Limb (tissue), 2 donors: ENCODE results near the gene ALDH1A2.
A peak's percentile ranks its signal among the peaks of the same experiment; 100 is the strongest.

Experiments
- DNase-seq, 2 donors: peaks; one replicate each; pipeline ENCODE4 v3.0.0-alpha.2; 2016; ENCODE audit errors: extremely low spot score in 2 of 2

Gene ALDH1A2

GRCh38 chr15:57945616-57946015, 119.9 kb downstream of the ALDH1A2 start:
- no peak for DNase-seq

GRCh38 chr15:57943754-57944420, 121.6 kb downstream of the ALDH1A2 start:
- DNase-seq = no peak

GRCh38 chr15:57943171-57943570, 122.3 kb downstream of the ALDH1A2 start:
- DNase-seq = no peak

- no peak for DNase-seq
These were observed 123.7 kb downstream of the ALDH1A2 start for GRCh38 chr15:57941816-57942215.

GRCh38 chr15:57932348-57932747, 133.2 kb downstream of the ALDH1A2 start:
- no peak for DNase-seq

- DNase-seq = no peak
These were observed 133.9 kb downstream of the ALDH1A2 start for GRCh38 chr15:57931570-57931969.

GRCh38 chr15:57927091-57927631, 138.3 kb downstream of the ALDH1A2 start:
- DNase-seq = no peak

GRCh38 chr15:57925650-57926049, 139.9 kb downstream of the ALDH1A2 start:
- no peak for DNase-seq

GRCh38 chr15:57924598-57924997, 140.9 kb downstream of the ALDH1A2 start:
- DNase-seq = no peak

- DNase-seq = no peak
These were observed 141.8 kb downstream of the ALDH1A2 start for GRCh38 chr15:57923750-57924149.

GRCh38 chr15:57923306-57923705, 142.2 kb downstream of the ALDH1A2 start:
- DNase-seq = peak in 1 of 2 donors; percentile 60

GRCh38 chr15:57922776-57923175, 142.7 kb downstream of the ALDH1A2 start:
- DNase-seq = no peak

GRCh38 chr15:57921371-57921770, 144.1 kb downstream of the ALDH1A2 start:
- DNase-seq = no peak

- no peak for DNase-seq
These were observed 144.6 kb downstream of the ALDH1A2 start for GRCh38 chr15:57920911-57921310.

GRCh38 chr15:57919754-57920153, 145.8 kb downstream of the ALDH1A2 start:
- no peak for DNase-seq

- DNase-seq = no peak
These were observed 147.5 kb downstream of the ALDH1A2 start for GRCh38 chr15:57917998-57918397.

- DNase-seq = no peak
These were observed 148.8 kb downstream of the ALDH1A2 start for GRCh38 chr15:57916695-57917094.

- DNase-seq = no peak
These were observed 149.5 kb downstream of the ALDH1A2 start for GRCh38 chr15:57915827-57916531.

- DNase-seq = no peak
These were observed 151.0 kb downstream of the ALDH1A2 start for GRCh38 chr15:57914350-57915055.

GRCh38 chr15:57911247-57911646, 154.3 kb downstream of the ALDH1A2 start:
- DNase-seq = no peak

GRCh38 chr15:57910672-57911071, 154.8 kb downstream of the ALDH1A2 start:
- DNase-seq = no peak

GRCh38 chr15:57909388-57909787, 156.1 kb downstream of the ALDH1A2 start:
- no peak for DNase-seq
